Type B pancreatic cell (in vitro differentiated cells): ENCODE measurements around the gene TEX14. TPM values are rescaled to one million over a fixed set of nuclear protein-coding genes. Genes with fewer than 3 reads are reported as not detected.

Experiments used
- DNase-seq: peaks from one replicate; pipeline ENCODE4 v3.0.0; 2021; ENCODE audit warnings: mixed read lengths; ENCODE audit not compliant: unreplicated experiment; ENCODE audit errors: extremely low spot score
- H3K27ac Mint-ChIP-seq: 2 replicates; pipeline ENCODE4 v1.8.0; 2021; ENCODE audit warnings: mild to moderate bottlenecking, mixed read lengths
- H3K27me3 Mint-ChIP-seq: 2 replicates; pipeline ENCODE4 v1.8.0; 2021; ENCODE audit warnings: mixed read lengths
- H3K36me3 Mint-ChIP-seq: 2 replicates; pipeline ENCODE4 v1.8.0; 2021; ENCODE audit warnings: mixed read lengths
- H3K4me1 Mint-ChIP-seq: one replicate; pipeline ENCODE4 v1.8.0; 2021; ENCODE audit warnings: mixed read lengths; ENCODE audit not compliant: unreplicated experiment
- H3K4me3 Mint-ChIP-seq: 2 replicates; pipeline ENCODE4 v1.8.0; 2021; ENCODE audit warnings: mild to moderate bottlenecking, mixed read lengths
- H3K9me3 Mint-ChIP-seq: 2 replicates; pipeline ENCODE4 v1.8.0; 2021; ENCODE audit warnings: mixed read lengths
- total RNA-seq: library from RNA; stranded (reverse); gene quantifications from 2 replicates; pipeline ENCODE4 v1.2.1, GENCODE V29; 2021; ENCODE audit warnings: low replicate concordance
- TF ChIP-seq, protein P1 (sequence below): fragments of 200-600 bp; sonication (generic); conservative IDR thresholded peaks from 2 replicates; pipeline ENCODE4 v1.5.0; 2021; ENCODE audit warnings: antibody characterized with exemption, mild to moderate bottlenecking

The TEX14 gene
- total RNA-seq, 1 donor from 2014 or later: 0.34 TPM

DNA sequence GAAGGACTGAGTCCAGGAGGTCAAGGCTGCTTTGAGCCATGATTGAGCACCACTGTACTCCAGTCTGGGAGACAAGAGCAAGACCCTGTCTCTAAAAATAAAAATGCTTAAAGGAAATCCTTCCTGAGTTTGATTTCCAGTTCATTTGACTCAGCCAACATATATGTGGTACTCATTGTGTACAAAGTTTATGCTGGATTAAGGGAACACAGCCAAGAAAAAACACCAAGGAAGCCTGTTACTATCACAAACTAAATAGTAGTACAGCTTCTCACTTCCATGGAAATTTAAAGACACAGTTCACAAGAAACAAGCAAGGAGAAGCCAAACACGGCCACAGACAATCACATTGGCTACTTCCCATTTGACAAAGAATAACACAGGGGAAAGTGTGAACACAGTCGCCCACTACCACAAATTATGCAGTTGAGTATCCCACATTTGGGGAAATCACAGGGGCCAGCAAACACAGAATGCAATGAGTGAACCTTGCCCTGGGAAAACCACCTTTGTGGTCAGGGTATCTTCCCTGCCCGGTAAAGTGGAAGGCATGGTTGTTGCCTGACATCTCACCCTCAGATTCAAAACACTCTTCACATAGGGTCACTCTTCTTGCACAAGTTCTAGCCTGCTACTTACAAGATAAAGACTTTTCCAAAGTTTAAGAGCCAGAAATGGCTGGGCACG, 14.5 kb downstream of the TEX14 start:
- Mint-ChIP-seq H3K27me3 (no peaks in the 10 kb centered on the region), H3K9me3 (no peaks in the 10 kb centered on the region), H3K27ac (no peak overlapping the region), H3K36me3 (no peaks in the 10 kb centered on the region), H3K4me1 (peaks cover 13% of the 10 kb centered on the region), H3K4me3 (no peak overlapping the region)
- TF ChIP-seq, protein P1, sequence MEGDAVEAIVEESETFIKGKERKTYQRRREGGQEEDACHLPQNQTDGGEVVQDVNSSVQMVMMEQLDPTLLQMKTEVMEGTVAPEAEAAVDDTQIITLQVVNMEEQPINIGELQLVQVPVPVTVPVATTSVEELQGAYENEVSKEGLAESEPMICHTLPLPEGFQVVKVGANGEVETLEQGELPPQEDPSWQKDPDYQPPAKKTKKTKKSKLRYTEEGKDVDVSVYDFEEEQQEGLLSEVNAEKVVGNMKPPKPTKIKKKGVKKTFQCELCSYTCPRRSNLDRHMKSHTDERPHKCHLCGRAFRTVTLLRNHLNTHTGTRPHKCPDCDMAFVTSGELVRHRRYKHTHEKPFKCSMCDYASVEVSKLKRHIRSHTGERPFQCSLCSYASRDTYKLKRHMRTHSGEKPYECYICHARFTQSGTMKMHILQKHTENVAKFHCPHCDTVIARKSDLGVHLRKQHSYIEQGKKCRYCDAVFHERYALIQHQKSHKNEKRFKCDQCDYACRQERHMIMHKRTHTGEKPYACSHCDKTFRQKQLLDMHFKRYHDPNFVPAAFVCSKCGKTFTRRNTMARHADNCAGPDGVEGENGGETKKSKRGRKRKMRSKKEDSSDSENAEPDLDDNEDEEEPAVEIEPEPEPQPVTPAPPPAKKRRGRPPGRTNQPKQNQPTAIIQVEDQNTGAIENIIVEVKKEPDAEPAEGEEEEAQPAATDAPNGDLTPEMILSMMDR: no peak
- no peak for DNase-seq

- Mint-ChIP-seq H3K4me1 (peaks cover 12% of the 10 kb centered on the region), H3K4me3 (no peak overlapping the region), H3K27me3 (no peaks in the 10 kb centered on the region), H3K9me3 (peaks cover 4% of the 10 kb centered on the region), H3K36me3 (no peaks in the 10 kb centered on the region), H3K27ac (no peak overlapping the region)
- TF ChIP-seq, protein P1: no peak
- no peak for DNase-seq
Measured at GRCh38 chr17:58671969-58672368, 19.9 kb downstream of the TEX14 start.

DNA sequence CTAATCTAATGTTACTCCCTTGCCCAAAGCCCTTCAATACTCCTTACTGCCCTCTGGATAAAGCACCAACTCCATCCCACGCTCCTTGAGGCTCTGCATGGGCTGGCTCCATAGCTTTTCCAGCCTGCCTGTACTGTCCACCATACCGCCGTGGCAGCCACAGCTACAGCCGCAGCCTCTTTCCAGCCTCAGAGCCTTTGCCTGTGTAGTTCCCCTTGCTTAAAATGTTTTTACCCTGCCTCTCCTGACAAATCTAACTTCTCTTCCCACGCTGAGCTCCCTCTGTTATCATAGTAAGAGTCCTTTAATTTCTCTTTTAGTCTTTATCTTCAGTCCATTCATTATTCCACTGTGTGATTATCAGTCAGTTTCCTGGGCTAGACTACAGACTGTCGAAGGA, 22.0 kb downstream of the TEX14 start:
- TF ChIP-seq, protein P1: no peak
- peak overlapping the region; percentile 47 for H3K27ac Mint-ChIP-seq

DNA sequence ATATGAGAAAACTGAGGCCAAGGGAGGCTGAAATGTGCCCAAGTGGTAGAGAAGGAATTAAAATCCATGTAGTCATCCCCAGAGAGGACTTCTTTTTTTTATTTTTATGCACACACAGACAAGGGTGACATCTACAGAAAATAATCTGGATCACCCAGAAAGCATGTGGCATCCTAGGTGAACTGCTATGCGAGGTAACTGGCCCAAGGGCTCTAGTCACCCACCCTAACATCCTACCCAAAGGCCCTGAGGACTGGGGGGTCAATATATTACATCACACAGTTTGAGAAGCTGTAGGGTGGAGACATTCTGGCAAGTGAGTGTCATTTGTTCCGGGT, 23.3 kb downstream of the TEX14 start:
- Mint-ChIP-seq H3K27ac (peak overlapping the region; percentile 91), H3K9me3 (peaks cover 4% of the 10 kb centered on the region), H3K36me3 (no peaks in the 10 kb centered on the region), H3K4me3 (no peak overlapping the region), H3K4me1 (peaks cover 18% of the 10 kb centered on the region), H3K27me3 (no peaks in the 10 kb centered on the region)
- DNase-seq: no peak
- TF ChIP-seq, protein P1: no peak

More for the DNA sequence above, 22.0 kb downstream of the TEX14 start:
- Mint-ChIP-seq H3K4me3 (no peak overlapping the region), H3K9me3 (peaks cover 4% of the 10 kb centered on the region), H3K4me1 (peaks cover 18% of the 10 kb centered on the region), H3K36me3 (no peaks in the 10 kb centered on the region), H3K27me3 (no peaks in the 10 kb centered on the region)
- DNase-seq: no peak

DNA sequence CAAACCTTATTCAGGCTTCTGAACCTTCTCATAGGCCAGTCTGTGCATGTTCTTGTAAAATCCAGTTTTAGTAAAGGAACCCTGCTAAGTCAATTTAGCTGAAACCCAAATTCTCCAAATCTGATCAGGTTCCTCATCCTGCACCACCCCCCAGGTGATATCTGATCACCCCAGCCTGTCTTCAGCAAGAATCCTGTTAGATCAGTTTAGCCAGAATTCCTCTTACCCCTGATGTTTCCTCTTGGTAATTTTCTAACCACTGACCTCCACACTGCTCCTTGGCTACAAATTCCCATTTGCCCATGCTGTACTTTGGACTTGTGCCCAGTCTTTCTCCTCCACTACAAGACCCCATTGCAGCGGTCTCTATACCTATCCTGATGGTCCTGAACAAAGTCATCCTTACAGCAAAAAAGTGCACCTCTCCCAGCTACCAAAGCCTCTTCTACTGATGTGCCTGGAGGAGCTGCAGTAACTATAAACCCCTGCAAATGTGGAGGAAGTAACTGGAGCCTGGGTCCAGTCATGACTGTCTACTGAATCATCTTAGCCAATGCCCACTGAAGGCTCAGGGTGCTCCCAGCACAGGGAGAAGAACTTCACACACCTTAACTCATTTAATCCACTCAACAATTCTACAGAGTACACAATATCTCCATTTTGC, 23.8 kb downstream of the TEX14 start:
- peak overlapping the region; percentile 22 for H3K4me3 Mint-ChIP-seq
- H3K27ac Mint-ChIP-seq: peak overlapping the region; percentile 91
- peaks cover 18% of the 10 kb centered on the region for H3K4me1 Mint-ChIP-seq
- TF ChIP-seq, protein P1: no peak
- no peaks in the 10 kb centered on the region for H3K36me3 Mint-ChIP-seq
- DNase-seq: no peak
- H3K9me3 Mint-ChIP-seq: peaks cover 4% of the 10 kb centered on the region
- H3K27me3 Mint-ChIP-seq: no peaks in the 10 kb centered on the region
